GM12892 (cell line): ENCODE data around the gene TPRG1L.

ENCODE experiments used
- POLR2AphosphoS5 ChIP-seq: IDR thresholded peaks from 2 replicates; pipeline ENCODE4 v1.6.1; 2011; ENCODE audit warnings: low read depth, low read length, control low read depth
- TAF1 ChIP-seq: IDR thresholded peaks from 2 replicates; pipeline ENCODE4 v1.6.1; 2011; ENCODE audit warnings: low read depth, mild to moderate bottlenecking, control low read depth, low read length, borderline replicate concordance

DNA sequence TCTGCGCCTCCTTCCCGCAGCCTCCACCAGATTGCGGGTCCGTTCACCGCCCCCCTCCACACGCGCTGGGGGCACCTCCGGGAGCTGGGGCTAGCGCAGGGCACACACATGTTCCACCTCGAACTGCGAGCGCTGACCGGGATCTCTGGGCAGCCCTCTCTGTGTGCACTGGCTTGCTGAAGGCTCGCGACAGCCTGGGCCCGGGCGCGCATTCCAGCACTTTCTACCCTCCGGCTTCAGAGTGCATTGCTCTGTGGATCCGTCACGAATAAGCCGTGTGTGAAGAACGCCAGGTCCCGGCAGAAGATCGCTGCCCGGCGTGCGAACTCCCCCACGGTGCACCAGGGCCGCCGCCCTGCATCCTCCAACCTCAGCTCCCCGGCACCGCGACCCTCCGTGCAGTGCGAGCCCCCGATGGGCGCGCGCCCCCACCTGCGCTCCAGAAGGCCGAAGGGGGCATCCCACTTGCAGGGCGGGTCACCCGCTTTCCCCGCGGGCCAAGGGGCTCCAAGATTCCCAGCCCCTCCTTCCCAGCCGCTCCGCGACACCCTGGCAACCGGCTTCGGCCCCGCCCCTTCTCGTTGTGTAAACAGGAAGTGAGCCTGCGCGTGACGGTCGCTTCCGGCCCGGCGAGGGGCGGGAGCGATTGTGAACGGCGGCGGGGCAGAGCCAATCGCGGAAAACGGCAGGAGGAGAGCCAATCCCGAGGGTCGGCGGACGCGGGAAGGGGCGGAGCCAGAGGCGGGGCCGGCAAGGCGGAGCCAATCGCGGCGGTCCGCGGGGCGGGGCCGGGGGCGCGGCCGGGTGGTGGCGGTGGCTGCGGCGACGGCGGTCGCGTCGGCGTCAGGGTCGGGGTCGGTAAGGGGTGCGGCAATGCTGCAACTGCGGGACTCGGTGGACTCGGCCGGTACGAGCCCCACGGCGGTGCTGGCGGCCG lies at the start of gene TPRG1L:
- no peak for TF ChIP-seq POLR2AphosphoS5
- no peak for TF ChIP-seq TAF1
